GOT3 (cell line): ENCODE results near the gene PUM2.
"Not testable (repeated sequence)": the region's sequence is repeated elsewhere in the genome, so short reads cannot be mapped to it uniquely, and the experiment has no call there.

Experiments
- DNase-seq: peaks from one replicate; lab custom pipeline; 2025; ENCODE audit warnings: mixed read lengths; lab: John Stamatoyannopoulos, UW

The PUM2 gene

DNA sequence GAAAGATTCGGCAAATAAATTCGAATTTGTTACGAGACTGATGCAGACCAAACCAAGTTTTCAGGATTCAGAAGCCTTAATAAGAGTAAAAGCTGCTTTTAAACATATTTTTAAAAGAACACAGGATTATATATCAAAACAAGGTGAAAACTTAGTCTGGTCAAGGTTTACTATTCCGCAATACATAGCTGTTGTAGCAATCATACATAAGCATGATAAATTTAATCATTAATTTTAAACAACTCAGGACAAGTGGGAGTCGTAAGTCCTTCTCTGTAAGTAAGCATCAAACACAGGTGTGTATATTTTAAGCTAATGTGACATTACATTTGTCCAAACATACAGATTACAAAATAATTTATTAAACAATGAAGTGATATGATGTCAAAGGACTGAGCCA is 57.7 kb downstream of the PUM2 start:
- DNase-seq: no peak

DNA sequence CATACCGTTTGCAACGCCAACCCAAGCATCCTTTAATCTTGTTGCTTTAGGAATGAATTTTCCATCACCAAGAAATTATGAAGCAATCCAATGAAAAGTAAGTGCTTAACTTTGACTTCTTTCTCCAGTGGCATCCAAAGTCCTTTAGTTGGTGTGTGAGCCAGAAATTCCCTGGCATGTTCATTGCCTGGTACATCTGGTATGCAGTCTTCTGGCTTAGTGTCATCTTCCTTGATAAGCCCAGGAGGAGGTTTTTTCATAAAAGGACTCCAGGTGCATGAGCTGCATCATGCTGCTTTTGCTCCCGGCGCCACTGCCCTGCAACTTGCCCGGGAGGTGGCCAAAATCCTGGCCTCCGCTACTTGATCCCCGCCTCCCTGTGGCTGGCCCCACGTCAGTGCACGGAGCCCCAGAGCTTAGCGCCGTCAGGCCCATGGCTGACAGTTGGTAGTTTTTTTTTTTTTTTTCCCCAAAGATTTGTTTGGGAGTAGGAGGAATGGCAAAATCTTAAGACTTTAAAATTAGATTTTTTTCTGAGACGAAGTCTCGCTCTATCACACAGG is 58.7 kb downstream of the PUM2 start:
- DNase-seq: no peak

DNA sequence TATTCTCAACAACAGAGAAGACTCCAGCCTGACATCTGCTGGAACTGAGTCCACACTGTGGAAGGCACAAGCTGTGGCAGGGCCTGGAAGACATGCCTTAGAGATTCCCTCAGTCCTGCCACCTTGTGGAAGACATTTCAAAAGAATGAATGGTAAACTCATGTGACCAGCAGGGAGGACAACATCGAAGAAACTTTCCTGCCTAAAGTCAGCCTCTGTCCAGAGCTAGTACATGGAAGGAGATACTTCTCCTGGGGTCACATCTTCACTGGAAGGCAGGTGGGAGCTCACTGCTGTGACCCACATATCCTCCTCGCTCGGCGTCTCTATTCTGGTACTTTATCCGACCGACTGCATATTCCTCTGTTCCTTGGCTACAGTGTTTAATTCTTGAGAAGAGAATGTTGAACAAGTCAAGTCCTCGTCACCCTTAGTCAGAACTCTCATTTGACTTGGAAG is 59.5 kb downstream of the PUM2 start:
- no peak for DNase-seq

DNA sequence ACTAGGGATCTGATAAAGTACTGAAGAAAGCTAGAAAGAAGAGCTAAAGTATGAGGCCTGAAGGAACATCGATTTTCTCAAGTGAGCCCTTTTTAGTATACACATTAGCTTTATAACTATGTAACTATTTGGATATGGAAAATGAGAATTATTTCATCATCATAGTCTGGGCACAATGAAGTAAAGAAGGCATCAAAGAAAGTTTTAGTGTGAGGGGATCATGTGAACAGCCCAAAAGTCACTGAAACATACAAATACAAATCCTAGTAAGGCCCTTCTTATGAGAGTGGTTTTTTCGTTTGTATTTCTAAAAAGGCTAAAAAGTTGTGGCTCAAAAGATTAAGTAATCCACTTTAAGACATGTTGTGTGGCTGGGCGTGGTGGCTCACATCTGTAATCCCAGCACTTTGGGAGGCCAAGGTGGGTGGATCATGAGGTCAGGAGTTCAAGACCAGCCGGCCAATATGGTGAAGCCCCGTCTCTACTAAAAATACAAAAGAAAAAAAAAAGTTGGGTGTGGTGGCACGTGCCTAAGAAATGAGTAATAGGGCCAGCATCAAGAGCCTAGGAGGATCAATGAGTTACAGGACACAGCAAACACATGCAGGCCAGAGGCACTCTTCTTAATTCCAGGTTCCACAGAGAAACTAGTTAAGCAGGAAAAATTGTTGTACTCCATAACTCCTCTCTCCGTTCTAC is 61.9 kb downstream of the PUM2 start:
- no peak for DNase-seq

DNA sequence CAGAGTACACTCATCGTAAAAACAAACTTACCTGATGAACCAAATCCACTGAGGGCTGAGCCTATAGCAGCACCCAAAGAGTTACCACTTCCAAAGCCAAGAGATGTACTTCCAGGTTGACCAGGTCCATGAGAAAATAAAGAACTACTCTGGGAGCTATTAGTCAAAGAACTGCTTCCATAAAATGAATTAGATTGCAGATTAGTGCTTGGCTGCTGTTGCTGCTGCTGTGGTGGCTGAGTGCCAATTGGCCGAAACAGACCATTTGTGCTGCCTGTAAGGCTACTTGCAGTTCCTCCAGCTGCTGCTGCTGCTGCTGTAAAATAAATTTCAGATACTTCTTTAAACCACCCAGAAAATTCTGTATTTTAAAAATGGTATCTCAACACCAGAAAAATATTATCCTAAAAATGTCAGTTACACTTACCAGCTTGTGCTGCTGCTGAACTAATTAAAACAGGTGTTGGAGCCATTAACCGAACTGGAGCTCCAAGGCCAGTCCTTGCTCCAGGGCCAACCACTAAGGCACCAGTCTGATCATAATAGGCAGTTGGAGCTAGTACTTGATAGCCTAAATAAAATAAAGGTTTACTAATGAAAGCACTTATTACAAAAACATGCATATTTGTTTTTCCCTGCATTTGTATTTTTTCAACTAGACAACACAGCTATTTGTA is 67.6 kb downstream of the PUM2 start:
- no peak for DNase-seq

DNA sequence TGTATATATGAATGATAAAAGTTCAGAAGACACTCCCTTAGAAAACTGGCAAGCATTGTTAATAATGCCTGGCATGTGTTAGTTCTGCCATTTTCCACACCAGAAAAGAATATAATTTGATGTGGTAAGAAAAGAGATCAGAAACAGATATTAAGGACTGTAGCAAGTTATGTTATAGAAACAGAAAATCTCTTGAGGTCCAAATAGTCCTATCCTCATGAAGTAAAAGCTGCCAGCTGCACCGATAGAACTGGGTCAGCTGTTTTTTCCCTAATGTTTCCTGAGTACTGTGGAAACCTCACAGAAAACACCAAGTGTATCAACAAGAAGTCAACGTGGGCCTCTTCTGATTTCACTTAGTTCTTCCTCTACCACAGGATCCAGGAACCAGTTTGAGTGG is 68.8 kb downstream of the PUM2 start:
- no peak for DNase-seq

DNA sequence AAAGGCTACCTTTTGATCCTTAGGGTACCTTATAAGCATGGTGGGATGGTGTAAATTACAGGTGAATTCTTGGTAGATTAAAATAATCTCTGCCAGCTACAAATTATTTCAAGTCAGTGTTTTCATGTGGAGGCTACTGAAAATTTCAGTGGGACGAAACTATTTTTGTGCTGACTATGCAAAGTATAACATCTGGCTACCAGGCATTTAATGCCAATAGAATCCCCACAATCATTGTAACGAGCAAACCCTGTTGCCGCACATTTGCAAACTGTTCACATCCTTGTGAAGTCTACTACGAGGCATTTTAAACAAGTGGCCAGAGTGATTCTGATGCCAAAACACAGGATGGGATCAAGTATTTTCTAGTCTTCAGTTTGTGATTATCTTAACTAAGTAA is 77.6 kb downstream of the PUM2 start:
- no peak for DNase-seq

DNA sequence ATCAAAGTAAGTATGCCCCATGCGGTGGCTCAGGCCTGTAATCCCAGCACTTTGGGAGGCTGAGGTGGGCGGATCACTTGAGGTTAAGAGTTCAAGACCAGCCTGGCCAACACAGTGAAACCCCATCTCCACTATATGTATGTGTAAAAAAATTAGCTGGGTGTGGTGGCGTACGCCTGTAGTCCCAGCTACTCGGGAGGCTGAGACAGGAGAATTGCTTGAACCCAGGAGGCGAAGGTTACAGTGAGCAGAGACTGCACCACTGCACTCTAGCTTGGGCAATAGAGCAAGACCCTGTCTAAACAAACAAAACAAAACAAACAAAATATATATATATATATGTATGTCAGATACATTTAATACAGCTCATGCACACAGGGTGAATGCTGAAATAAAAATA is 82.3 kb downstream of the PUM2 start:
- not testable (repeated sequence) for DNase-seq

DNA sequence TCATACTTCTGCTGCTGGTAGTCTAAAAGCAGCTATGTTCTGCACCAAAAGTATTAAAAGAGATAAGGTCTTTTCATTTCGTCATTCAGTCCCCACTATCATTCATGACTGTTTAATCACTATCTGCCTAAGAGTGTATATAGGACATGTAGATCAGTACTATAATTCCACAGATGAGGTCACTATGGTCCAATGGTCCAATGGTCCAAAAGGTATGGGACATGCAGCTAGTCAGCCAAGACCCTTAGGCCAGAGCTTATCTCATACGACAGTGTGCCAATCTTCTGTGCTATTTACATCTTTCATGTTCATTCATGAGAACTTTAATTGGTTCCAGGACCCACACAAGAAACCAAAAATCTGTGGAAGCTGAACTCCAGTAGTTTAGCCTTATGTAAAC is 83.1 kb downstream of the PUM2 start:
- no peak for DNase-seq

DNA sequence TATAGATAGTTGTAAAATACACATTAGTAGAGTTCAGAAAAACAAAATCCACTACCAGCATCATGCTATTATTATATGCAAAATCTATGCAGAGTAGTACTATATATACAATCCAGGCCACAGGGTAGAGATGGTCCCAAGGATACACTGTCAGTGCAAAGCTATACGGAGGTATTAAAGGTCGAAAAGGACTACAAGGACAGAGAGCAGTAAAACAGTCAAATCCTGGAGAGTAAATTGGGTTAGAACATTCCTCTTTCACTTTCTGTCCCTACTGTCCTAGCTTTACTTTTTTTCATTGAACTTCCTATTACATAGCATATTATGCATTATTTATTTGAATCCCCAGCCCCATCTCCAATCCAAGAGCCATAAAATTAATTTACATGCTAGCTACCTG is 86.0 kb downstream of the PUM2 start:
- DNase-seq: no peak

DNA sequence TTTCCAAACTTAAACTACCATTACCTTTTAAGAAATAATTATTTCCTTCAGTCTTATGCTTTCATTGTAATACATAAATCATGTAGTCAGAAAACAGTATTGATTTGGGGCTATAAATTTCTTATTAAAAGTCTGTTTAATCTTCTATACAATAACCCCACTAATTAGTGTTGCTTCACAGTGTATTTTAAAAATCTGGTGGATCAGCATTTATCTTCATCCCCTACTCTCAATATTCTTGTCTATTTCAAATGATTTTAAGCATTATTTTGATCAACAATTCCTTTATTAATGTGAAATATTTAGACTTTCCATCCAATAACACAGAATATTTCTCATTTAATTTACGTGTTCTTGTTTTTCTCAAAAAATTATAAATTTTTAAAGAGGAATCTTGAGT is 93.2 kb downstream of the PUM2 start:
- no peak for DNase-seq

DNA sequence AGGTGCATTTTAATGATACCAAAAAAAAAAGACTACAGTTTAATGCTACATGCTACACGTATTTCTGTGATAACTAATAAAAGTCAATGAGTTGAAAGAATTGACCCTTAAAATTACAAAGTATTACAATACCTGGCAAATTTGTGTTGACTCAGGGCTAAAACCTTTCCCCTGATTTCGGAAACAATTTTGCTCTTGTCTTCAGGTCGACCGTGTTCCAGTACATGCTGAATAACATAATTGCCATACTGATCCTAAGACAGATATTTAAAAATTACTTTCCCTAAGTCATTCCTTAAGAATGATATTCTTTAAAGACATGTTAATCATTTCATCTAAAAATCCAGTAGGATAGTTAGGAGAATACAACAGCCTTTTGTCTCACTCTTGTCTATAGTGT is 95.9 kb downstream of the PUM2 start:
- DNase-seq: no peak

DNA sequence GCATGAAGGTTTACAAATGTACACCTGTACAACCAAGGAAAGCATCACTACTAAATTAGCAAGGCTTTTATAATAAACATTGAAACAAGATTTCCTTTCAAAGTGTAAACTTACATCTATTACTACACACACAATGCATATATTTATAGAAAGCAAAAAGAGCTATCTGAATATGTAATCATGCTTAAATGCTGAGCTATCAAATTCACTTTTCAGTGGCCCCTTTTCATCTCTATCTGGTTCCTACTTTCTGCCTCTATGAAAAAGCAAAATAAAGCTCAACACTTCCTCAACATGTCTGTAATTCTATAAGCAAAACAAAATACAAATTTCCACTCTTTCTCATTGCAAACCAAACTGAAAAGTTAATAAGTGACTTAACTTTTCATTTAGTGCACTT is 100.2 kb downstream of the PUM2 start:
- no peak for DNase-seq

DNA sequence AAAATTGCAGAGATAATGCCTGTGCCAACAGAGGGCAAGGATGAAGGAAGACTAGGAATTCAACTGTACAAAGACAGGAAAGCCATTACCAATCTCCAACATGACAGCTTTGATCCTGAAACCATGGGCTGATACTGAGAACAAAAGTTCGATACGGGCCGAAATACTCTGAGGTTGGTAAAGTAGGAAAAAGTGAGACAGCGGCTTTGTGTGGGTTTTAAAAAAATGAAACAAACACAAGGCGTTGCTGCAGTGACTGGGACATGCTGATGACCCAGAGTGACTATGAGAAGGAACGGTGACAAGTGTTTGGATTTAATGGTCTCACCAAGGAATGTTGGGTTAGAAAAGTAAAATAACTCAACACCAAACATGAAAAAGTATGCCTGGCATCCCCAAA is 101.5 kb downstream of the PUM2 start:
- no peak for DNase-seq

DNA sequence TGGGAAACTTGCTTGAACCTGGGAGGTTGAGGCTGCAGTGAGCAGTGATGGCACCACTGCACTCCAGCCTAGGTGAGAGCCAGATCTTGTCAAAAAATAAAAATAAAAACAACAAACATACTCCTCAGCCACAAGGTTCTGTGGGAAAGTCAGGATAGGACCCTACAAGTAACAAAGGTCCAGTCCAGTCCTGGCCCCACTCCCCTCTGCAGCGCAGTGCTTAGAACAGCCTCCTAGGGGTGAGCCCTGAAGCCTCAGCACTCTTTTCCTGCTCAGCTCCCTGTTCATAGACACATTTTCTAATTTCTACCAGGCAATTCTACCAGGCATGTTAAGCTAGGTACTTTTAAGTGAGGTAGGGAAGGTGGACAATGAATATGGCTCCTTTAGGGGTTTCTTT is 103.6 kb downstream of the PUM2 start:
- DNase-seq: no peak

DNA sequence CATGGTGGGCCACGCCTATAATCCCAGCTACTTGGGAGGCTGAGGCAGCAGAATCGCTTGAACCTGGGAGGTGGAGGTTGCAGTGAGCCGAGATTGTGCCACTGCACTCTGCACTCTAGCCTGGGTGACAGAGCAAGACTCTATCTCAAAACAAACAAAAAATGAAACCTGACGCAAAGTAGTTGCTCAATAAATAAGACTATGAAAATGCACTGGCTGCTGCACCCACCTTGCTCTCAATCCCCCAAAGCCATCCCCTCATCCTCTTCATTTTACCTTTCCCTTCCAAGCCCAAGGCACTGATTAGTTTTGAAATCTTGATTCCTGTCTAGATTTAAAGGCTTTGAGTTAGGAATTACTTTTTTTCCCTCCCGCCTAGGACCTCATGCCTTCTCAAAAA is 107.0 kb downstream of the PUM2 start:
- not testable (repeated sequence) for DNase-seq

DNA sequence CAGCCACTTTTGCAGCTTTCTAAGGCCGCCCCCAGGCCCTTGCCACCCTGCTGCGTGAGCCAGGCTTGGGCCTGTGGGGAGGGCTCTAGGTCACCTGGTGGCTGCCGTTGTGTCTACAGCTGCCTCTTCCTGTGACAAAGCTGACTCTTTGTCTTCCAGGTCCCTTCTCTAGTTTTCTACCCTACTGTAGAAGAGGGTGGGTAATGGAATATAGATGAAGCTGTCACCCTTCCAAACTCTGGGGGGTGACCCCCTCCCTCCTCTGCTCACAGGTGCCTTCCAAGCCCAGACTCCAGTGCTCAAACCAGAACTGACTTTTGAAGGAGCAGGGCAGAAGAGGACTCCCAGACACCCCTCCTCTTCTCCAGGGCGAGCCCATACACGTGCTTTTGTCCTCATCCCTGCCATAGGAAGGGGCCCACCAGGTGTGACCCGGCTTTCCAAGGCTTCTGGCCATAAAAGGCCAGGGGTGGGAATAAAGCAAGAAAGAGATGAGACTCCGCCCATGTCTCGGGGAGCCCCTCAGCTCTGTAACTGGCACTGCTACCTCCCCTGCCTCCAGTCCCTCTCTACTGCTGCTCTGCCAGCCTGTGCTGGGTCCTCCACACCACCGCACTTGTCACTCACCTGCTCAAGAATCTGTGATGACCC is 107.8 kb downstream of the PUM2 start:
- no peak for DNase-seq

DNA sequence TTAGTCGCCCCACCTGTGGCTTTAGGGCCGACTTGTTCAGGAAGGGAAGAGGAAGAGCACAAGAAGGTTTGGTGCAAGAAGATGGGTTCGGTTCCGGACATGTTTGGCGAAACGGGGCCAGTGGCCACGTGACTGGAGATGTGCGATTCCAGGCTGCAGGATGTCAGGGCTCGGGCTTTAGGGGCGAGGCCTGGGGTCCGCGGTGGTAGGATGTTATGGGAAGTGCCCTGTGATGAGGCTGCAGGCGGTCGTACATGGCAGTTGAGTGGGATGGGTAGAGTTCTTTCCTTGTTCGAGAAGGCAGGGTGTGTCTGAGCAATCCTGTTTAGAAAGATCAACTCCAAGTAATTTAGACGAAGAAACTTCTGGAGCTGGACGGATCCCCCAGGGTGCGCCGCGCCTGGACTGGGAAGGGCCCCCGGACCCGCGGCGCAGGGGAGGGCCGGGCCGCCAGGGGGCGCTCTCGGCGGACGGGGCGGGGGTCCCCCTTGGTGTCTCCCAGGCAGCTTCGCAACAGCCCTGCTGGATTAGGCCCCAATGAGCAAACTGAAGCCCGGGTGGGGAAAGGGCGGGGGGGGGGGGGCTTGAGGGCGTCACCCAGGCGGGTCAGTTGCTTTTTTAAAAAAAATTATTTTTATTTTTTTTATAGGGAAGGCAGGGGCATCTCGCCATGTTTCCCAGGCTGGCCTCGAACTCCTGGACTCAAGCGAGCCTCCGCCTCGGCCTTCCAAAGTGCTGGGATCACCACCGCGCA is 108.5 kb downstream of the PUM2 start:
- no peak for DNase-seq

DNA sequence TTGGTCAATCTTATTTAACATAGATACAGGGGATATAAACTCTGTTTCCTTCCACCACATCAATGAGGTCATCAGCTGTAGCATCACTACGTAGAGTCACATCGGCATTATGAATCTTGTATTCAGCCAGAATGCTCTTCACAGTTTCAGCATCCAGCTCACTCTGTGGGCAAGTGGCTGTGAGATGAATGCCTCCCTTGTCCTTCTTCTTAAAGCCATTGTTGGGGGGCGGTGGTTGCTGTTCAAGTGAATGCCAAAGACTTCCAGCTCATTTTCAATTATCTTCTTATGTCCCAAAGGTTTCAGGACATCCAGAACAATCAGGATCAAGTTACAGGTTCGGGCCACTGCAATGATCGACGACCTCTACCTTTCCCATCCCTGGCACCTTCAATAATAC is 110.4 kb downstream of the PUM2 start:
- DNase-seq: not testable (repeated sequence)

DNA sequence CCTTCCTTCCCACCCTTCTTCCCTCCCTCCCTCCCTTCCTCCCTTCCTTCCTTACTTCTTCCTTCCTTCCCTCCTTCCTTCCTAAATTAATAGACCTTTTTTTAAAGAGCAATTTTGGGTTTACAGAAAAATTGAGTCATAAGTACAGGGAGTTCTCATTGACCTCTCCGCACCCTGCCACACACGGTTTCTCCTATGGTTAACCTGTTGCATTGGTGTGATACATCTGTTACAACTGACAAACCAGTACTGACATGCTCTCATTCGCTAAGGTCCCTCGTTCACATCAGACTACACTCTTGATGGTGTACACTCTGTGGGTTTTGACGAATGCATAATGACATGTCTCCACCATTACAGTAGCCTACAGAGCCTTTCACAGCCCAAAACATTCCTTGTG is 114.1 kb downstream of the PUM2 start:
- no peak for DNase-seq

DNA sequence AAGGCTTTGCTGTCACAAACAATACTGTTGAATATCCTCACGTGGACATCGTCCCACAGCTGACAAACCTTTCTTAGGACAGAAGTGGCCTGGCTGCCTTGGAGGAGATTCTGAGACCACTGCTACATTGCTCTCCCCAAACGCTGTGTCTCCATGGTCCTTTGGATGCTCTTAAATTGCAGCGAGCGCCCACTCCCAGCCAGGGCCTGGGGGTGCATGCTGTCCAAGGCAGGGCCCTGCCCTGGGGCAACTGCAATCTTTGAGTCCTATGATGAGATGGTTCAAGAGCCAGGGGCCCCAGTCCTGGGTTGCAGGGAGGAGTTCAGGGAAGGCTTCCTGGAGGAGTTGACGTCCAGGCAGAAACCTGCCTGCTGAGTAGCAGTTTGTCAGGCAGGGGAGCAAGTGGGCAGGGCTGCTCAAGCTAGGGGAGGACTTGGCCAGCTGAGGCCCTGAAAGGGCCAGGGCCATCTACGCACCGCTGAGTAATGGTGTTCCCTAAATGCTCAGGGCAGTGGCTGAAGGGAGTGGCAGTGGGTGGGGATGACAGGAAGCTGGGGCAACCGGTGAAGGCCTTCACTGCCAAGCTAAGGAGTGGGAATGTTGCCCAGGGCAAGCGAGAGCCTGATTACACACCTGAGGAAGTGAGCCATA is 114.9 kb downstream of the PUM2 start:
- DNase-seq: no peak

DNA sequence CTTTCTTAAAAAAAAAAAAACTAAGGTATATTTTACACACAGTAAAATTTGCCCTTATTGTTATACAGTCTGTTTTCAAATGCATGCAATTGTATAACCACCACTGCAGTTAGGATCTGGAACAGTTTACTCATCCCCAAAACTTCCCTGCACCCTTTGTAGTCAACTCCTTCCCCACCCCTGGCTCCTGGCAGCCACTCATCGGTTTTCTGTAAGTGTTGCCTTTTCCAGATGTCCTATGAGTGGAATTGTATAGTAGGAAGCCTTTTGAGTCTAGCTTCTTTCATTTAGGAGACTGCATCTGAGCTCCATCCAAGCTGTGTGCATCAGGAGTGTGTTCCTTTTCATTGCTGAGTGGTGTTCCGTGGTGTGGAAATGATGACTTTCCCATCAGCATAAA is 116.0 kb downstream of the PUM2 start:
- DNase-seq: not testable (repeated sequence)
